ENCODE results near the gene CLASP1.
"Not testable (repeated sequence)": the region's sequence is repeated elsewhere in the genome, so short reads cannot be mapped to it uniquely, and the experiment has no call there.

Gene CLASP1

DNA sequence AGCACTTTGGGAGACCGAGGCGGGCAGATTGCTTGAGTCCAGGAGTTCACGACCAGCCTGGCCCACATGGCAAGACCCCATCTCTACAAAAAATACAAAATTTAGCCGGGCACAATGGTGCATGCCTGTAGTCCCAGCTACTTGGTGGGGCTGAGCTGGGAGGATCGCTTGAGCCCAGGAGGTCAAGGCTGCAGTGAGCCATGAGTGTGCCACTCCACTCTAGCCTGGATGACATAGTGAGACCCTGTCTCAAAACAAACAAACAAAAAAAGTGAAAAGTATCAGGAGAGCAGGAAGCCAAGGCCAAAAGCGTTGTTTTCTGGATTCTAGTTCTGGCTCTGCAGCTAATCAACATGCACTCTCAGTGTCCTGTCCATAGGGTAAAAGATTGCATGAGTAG lies 10.7 kb upstream of the CLASP1 start:
- no peak for DNase-seq

DNA sequence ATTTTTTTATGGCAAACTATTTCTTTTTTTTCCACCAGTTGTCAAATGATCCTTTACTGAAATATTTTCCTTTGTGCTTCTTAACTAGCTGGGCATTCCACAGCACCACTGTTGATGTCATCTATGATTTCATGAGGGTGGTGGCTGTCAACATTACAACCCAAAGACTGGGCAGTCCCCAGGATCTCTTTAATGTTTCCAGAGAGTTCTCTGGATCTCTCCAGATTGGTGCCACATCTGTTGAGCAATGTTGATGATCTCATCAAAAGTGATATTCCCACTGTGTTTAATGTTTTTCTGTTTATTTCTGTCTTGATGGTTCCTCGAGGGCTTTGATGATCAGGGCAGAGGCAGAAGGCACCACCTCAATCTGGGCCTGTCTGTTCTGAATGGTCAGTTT lies 9.1 kb upstream of the CLASP1 start:
- DNase-seq = not testable (repeated sequence)

DNA sequence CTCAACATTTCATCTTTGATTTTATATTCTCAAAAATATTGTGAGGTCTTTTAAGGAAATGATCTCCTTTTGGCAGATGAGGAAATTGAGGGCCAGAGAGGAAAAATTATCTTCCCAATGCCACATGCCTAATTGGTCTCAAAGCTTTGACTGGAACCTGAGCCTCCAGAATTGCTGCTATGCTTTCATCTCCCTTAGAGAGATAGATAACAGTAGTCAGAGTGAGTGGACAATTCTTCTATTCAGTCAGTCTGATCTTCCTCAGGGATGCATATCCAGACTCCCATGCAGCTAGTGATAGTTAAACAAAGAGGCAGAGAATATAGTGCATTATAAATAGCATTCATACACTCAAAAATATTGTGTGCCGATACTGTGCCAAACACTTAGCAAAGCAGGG lies 3.8 kb upstream of the CLASP1 start:
- DNase-seq = no peak

DNA sequence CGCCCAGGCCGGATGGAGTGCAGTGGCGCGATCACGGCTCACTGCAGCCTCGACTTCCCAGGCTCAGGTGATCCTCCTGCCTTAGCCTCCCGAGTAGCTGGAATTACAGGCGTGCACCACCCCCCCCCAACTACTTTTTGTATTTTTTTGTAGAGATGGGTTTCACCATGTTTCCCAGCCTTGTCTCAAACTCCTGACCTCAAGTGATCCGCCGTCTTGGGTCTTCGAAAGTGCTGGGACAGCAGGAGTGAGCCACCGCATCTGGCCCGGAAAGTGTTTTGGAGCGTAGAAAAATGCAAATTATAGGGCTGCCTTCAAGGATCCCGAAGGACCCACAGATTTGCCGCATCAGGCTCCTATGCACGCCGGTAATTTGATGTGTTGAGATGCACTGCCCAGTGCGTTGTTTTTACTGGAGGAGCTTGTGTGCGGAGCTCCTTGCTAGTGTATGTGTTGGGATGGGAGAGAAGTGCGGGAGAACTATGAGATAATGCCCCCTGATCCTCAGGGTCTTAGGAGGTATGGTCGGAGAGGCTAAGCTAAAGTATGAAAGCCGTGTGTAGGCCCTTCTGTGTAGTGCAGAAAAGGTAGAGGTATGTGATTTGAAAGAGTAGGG lies 1.2 kb upstream of the CLASP1 start:
- DNase-seq = no peak

DNA sequence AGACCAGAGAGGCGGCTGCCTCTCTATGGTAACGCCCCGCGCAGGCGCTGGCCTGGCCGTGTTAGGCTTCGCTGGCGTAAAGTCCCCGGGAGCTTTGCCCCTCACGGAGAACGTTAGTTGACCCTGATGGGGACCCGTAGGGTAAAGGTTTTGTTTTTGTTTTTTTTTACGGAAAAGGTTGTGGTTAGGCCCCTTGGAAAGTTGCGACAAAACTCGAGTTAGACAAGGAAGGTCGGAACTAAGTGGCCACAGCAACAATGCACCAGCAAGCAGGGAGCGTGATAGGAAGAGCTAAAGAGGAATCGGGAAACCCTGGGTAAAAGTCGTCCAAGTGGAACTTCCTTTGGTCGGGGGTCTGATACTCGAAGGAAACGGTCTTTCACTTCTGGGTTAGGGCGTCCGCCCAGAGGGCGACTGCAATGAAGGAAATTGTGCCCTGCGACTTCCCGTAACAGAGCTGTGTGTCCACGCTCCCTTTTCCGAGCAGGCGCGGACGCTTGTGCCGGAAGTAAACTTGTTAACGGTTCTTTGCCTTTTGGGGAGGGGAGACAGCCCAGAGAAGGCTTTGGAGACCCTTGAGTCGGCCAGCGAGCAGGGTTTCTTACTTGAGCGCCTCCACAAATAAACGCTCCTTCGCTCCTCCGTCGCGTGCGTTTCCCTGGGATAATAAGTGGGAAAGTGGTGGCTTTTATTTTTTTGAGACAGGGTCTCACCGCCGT lies 493 bp upstream of the CLASP1 start:
- peak; percentile 81 for DNase-seq

DNA sequence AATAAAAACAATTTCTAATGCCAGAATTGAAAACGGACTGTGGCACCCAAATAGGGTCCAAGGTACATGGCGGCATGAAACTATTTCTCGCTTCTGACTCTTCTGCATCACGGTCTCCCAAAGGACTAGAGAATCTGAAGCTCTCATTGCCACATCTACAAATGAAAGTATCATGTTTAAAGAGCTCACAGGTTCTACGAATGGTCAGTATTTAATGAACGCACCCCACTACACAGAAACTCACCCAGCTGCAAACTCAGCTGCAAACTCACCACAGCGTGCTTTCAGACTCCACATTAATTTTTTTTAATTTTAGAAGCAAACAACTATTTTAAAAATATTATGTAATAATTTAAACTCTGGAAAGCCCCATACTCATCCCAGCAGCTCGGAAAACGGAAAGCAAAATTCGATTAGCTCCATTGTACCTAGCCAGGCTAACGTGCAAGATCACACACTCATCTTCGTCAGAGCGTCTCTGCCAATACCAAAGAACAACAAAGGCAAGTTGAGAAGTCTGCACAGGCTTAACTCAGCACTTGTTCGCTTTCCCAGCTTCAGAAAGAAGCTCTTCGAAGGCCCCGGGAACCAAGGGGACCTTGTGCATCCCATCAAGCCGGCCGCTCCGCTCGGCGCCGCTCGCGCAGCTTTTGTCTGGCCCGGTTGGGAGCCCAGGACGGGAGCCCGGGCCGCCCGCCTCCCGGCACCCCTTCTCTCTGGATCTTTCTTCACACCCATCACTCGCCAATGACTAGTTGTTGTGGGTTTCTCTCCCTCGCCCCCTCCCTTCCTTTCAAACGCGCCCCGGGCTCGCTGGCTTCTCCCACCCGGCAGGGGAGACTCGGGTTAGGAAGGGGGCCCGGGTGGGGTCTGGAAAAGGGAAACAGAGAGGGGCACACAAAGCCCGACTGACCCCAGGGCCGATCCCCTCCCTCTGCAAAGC lies 785 bp downstream of the CLASP1 start:
- no peak for DNase-seq

DNA sequence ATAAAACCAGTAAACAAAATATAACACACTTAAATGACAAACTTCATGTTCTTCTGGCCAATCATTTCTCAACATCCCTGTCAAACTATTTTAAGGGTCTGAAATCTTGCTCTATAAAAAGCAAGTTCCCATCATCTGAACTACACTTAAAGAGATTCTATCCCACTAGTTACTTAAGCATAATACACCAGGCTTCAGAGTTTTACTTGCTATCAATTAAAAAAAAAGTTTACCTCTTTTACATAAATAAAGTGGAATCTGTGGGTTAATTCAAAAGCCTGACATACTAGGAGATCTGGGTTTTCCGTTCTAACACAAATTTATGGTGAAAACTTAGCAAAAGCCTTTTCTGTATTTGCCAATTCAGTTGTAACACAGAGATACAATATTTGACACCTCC lies 1.9 kb downstream of the CLASP1 start:
- no peak for DNase-seq

DNA sequence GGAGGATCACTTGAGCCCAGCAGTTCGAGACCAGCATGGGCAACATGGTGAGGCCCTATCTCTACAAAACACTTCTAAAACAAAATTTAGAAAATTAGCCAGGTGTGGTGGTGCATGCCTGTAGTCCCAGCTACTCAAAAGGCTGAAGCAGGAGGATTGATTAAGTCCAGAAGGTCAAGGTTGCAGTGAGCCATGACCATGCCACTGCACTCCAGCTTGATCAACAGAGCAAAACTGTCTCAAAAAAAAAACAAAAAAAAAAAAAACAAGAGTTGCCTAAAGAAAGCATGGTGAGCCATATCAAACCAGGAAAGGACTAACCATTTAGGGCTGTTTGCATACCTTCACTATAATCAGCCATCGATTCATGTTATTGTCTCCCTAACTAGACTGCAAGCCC lies 4.5 kb downstream of the CLASP1 start:
- DNase-seq = no peak

DNA sequence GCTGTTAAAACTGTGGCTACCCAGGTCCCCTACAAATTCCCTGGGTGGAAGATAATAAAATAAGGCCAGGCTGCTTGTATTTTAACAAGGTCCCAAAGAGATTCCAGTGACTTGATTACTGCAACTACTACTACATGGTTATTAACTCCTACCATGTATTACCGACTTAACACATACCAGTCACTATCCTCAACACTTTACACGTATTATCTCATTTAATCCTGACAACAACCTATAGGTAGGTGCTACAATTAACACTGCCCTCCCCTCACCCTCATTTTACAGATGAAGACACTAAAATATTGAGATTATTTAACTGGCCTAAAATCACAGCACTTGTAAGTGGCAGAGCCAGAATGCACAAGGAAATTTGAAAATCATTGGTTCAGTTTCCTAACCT lies 5.4 kb downstream of the CLASP1 start:
- no peak for DNase-seq

DNA sequence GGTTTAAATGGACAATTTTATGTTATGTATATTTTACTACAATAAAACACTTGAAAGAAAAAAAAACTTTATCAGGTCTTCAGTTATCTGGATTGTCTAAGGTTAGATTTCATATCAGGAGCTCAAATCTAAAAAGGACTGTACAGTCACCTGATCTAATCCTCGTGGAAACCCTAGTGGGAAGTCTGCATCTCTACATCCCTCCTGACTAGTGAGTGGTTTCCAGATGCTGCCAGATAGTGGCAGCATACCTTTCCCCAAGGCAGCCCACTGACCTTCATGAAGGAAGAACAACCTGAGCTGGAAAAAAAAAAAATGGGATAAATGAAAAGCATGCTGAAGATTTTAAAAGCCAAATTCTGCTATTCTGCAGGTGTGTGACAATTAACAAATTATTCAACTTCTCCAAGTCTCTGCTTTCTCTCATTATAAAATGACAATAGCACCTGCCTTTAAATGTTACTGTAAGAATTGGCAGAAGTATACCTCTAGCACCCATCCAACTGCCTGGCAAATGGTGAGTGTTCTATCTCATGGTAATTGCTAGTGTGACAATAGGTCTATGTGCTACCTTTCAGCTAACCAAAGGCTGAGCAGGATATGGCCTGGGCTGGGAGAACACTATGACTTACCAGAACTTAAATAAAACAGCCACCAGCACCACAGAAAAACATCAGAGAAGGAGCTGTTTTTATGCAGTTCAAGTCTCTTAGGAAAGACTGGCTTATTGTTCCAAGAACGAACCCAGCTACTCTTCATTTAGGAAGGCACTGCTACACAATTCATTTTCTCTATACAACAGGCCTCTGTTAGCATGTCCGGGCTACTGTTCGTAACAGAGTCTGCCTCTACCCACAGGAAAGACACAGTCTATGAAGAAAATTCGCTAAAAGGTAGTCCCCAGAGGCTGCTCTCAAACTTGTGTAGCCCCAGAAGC lies 8.6 kb downstream of the CLASP1 start:
- no peak for DNase-seq

DNA sequence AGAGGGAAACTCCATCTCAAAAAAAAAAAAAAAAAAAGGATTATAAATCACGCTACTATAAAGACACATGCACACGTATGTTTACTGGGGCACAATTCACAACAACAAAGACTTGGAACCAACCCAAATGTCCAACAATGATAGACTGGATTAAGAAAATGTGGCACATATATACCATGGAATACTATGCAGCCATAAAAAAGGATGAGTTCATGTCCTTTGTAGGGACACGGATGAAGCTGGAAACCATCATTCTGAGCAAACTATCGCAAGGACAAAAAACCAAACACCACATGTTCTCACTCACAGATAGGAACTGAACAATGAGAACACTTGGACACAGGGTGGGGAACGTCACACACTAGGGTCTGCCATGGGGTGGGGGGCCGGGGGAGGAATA lies 9.4 kb downstream of the CLASP1 start:
- DNase-seq = not testable (repeated sequence)

DNA sequence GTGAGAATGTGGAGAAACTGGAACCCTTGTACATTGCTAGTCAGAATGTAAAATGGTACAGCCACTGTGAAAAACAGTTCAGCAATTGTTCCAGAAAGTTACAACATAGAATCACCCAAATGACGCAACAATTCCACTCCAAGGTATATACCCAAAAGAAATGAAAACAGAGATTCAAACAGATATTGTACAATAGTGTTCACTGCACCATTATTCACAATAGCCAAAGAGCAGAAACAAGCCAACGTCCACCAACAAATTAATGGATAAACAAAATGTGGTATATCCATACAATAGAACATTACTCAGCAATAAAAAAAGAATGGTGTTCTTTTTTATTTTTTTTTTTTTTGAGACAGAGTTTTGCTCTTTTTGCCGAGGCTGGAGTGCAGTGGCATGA lies 10.9 kb downstream of the CLASP1 start:
- DNase-seq = no peak

DNA sequence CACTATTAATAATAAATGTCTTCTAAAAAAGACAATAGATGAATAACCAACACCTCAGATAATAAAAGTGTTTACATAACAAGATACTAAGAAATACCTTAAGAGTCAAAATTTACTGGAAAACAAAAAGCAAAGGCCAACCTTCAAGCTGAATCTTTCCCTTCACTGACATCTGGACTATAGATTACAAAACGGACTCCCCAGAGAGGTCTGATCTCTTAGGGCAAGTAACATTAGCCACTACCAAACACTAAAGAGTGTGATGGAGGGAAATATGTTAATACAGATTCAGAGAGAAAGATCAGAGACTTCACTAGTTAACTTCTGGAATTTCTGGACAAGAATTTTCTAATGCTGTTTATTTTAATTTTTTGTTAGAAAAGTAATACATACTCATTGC lies 13.9 kb downstream of the CLASP1 start:
- no peak for DNase-seq

DNA sequence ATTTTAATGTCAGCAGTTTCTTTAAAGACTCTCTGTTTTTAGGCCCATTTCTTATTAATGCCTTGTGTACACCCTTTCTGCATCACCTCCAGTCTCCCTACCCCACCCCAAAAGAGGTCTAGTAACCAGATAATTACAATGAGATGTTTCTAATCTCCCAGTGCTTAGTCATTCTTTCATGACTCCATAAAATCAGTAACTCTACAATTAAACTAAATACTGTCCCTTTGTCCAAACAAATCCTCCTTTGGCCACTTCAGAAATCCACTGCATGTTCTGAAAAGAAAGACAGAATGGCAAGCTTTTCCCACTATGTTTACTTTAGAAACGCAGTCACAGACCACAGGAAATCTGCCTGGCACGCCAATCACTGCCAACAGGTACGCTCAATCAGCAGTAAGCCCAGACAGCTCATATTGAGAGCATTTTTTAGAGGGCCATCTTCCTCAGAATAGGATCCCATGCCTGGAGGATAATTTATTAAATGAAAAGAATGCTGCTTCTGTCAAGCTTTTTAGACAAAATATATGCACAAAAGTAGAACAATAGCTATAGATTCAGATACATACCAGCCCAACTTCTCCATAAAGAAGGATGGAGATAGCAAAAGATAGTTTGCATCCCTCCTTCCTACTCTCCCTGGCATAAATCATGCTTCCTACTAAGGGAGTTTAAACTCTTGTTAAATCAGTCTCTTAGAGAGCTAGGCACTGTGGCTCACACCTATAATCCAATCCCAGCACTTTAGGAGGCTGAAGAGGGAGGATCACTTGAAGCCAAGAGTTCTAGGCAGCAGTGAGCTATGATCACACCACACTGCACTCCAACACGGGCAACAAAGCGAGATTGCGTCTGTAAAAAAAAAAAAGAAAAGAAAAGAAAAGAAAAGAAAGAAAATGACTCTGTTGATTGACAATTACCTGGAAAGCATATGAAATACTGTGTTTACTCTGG lies 14.6 kb downstream of the CLASP1 start:
- DNase-seq = no peak

DNA sequence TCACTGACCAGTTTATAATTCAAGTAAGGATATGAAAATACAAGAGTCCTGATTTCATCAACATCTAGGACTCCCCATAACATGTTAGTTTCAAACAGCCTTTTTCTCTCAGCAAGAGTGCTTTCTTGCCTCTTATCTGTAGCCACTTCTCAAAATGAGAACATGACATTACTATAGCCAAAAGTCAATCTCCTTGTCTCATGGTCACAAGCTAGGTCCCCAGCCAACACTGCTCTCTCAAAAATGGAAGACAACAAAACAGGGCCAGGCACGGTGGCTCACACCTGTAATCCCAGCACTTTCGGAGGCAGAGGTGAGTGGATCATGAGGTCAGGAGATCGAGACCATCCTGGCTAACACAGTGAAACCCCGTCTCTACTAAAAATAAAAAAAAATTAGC lies 15.8 kb downstream of the CLASP1 start:
- DNase-seq = no peak

DNA sequence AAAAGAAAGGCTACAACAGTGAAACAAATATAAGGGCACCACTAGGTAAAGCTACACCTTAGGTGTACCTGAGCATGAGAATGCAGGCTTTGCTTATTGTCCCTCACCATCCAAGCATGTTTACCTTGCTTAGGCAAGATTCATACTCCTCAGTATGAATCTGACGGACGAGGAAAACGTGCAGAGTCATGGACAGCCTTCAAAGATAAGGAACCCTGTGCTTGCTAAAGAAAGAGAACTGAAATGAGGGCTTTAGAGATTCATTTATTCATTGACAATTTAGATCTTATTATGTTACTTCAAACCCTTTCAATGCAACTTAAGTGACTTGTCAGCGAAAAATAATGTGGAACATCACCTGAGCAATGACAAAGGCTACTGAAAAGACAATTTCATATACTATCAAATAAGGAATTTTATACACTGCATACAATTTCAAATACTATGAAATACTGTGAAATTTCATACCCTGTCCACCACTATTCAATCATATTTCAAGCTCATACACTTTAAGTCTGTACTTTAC lies 21.7 kb downstream of the CLASP1 start:
- DNase-seq = no peak

DNA sequence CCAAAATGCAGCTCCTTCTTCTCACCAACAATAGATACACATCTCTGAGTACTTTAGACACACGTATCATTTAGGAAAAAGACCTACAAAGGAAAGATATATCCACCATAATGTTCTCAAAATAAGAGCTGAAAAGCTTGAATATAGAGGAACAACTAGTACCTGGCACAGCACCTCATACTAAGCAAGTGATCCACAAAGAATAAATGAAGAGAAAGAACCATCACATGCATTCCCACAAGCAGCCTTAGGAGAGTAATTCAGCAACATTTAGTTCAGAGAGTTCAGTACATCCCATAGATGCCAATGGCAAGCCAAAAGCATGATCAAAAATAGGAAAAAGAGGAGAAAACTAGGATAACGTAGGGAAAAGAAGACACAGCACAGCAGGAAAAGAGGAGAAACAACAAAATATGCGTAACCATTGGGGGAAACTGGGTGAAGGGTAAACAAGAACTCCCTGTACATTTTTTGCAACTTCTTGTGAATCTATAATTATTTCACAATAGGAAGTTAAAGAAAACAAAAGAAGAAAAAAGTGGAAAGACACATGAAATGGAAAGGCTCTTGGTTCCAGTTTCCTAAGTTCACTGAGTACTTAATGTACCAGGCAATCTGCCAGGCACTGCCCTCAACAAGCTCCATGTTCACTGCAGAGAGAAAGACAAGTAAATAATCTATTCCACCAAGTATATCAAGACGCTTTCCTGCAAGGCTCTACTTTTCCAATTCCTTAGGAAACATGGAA lies 22.3 kb downstream of the CLASP1 start:
- DNase-seq = no peak

DNA sequence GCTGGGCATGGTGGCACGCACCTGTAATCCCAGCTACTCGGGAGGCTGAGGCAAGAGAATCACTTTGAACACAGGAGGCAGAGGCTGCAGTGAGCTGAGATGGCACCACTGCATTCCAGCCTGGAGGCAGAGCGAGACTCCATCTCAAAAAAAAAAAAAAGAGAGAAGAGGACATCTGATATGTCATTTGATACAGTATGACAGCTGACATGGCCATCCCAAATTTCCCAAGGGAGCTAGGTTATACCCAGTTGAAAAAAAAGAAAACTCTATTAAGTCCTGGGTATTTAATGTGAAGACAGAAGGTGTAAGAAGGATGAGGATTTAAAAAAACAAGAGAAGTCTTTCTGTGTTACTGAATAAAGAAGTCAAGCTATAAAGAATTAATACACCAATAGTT lies 23.3 kb downstream of the CLASP1 start:
- DNase-seq = no peak

DNA sequence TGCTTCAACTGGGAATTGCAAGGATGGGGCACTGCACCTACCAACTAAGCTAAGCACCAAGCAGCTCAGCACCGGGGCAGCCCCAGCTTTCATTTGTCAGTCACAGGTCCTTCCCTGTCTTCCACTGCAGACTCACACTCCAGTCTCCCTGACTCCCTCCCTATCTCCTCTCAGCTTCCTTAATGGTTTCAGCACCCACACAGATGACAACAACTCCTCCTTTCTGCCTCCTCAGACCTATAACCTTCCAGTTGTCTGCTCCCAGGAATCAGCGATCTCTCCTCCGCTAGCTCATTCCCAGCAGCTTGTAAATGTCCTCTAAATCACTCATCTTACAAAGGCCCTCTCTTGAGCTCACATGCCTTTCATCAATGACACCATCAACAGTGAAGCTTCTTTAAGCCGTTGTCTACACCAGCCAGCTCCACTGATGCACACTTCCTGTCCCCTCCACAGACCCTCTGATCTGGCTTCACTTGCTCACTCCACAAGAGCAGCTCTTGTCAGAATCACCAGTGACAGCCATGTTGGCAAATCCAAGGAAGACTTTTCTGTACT lies 32.1 kb downstream of the CLASP1 start:
- DNase-seq = no peak

DNA sequence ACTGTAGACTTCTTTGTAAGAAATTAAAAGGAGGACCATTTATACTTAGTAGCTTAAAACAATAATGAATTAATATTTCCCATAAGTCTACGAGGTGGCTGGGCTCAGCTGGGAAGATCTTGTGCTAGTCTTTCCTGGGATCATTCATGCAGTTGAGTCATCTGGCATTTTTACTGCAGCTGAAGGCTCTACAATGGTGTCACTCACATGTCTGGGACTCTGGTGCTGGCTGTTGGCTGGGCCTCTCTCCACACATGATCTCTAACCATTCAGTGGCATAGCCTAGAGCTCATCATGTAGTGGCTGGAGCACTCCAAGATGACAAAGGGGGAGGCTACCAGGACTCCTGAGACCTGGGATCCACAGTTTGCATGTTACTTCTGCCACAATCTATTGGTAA lies 35.5 kb downstream of the CLASP1 start:
- no peak for DNase-seq
